ENCODE results near the gene MUC12.
"Not testable (repeated sequence)": the region's sequence is repeated elsewhere in the genome, so short reads cannot be mapped to it uniquely, and the experiment has no call there.

MUC12 gene

GRCh38 chr7:101000025-101000424, 30.7 kb downstream of the MUC12 start:
- not testable (repeated sequence) for H3K4me3 ChIP-seq (replicated peaks; ENCODE audit: insufficient read depth, low read length); H3K27ac ChIP-seq (replicated peaks); DNase-seq (ENCODE audit: low read depth in 1 of 2, low spot score in 1 of 2); H3K27me3 ChIP-seq (ENCODE audit: insufficient read depth, poor library complexity, severe bottlenecking)

GRCh38 chr7:101002333-101002732, 33.0 kb downstream of the MUC12 start:
- not testable (repeated sequence) for H3K4me3 ChIP-seq (replicated peaks; ENCODE audit: insufficient read depth, low read length); H3K27ac ChIP-seq (replicated peaks); H3K27me3 ChIP-seq (ENCODE audit: insufficient read depth, poor library complexity, severe bottlenecking); DNase-seq (ENCODE audit: low read depth in 1 of 2, low spot score in 1 of 2)

- H3K27ac ChIP-seq (replicated peaks); DNase-seq (ENCODE audit: low read depth in 1 of 2, low spot score in 1 of 2); H3K4me3 ChIP-seq (replicated peaks; ENCODE audit: insufficient read depth, low read length); H3K27me3 ChIP-seq (ENCODE audit: insufficient read depth, poor library complexity, severe bottlenecking): not testable (repeated sequence)
These were observed 38.0 kb downstream of the MUC12 start for GRCh38 chr7:101007361-101007760.

GRCh38 chr7:101009629-101010028, 40.3 kb downstream of the MUC12 start:
- DNase-seq (ENCODE audit: low read depth in 1 of 2, low spot score in 1 of 2), result no peak
- TF ChIP-seq SPI1 (IDR thresholded peaks at IDR 0.05; ENCODE audit: borderline replicate concordance, low read depth), result no peak
- TF ChIP-seq CTCF (IDR thresholded peaks at IDR 0.05; ENCODE audit: insufficient read depth, low read length), result no peak
- TF ChIP-seq POLR2AphosphoS5 (IDR thresholded peaks at IDR 0.05; ENCODE audit: low read depth), result no peak
- Histone ChIP-seq H3K27me3 (ENCODE audit: insufficient read depth, poor library complexity, severe bottlenecking) (no peaks in the 10 kb centered on the region), H3K4me3 (replicated peaks; ENCODE audit: insufficient read depth, low read length) (no peak overlapping the region), H3K27ac (replicated peaks) (no peak overlapping the region)

- TF ChIP-seq POLR2AphosphoS5 (IDR thresholded peaks at IDR 0.05; ENCODE audit: low read depth), result no peak
- TF ChIP-seq REST (IDR thresholded peaks at IDR 0.05; ENCODE audit: insufficient replicate concordance, low read depth), result no peak
- no peak overlapping the region for H3K27ac ChIP-seq (replicated peaks)
- no peak overlapping the region for H3K4me3 ChIP-seq (replicated peaks; ENCODE audit: insufficient read depth, low read length)
- DNase-seq (ENCODE audit: low read depth in 1 of 2, low spot score in 1 of 2), result no peak
- peaks cover 9% of the 10 kb centered on the region for H3K27me3 ChIP-seq (ENCODE audit: insufficient read depth, poor library complexity, severe bottlenecking)
These were observed 43.6 kb downstream of the MUC12 start for GRCh38 chr7:101012931-101013330.

- Histone ChIP-seq H3K27me3 (ENCODE audit: insufficient read depth, poor library complexity, severe bottlenecking) (peaks cover 9% of the 10 kb centered on the region), H3K27ac (replicated peaks) (no peak overlapping the region), H3K4me3 (replicated peaks; ENCODE audit: insufficient read depth, low read length) (no peak overlapping the region)
- TF ChIP-seq CTCF (IDR thresholded peaks at IDR 0.05; ENCODE audit: insufficient read depth, low read length) (no peak), SPI1 (IDR thresholded peaks at IDR 0.05; ENCODE audit: borderline replicate concordance, low read depth) (no peak), REST (IDR thresholded peaks at IDR 0.05; ENCODE audit: insufficient replicate concordance, low read depth) (no peak), GABPA (IDR thresholded peaks at IDR 0.05; ENCODE audit: low read depth) (no peak)
- DNase-seq (ENCODE audit: low read depth in 1 of 2, low spot score in 1 of 2), result no peak
These were observed 46.3 kb downstream of the MUC12 start for GRCh38 chr7:101015626-101016025.

Measured in HL-60 (cell line).